Mammary epithelial cell (primary cell): Measurements from ENCODE around the gene USP47.

Experiments
- CTCF ChIP-seq, 2 donors: IDR thresholded peaks in 1 of 2; conservative IDR thresholded peaks in 1 of 2; 2 replicates each; pipeline ENCODE4 v1.5.1; 2011 to 2012; ENCODE audit warnings: inconsistent platforms in 2 of 2, low read length in 2 of 2, mild to moderate bottlenecking in 2 of 2, control low read depth in 1 of 2, low read depth in 1 of 2; ENCODE audit not compliant: insufficient read depth in 1 of 2; ENCODE audit errors: extremely low read depth in 1 of 2
- EZH2 ChIP-seq: IDR thresholded peaks from 2 replicates; pipeline ENCODE4 v1.6.1; 2012; ENCODE audit warnings: low read length, inconsistent platforms, borderline replicate concordance

GRCh38 chr11:11973361-11973800, 131.6 kb downstream of the USP47 start:
- TF ChIP-seq CTCF (conservative IDR thresholded peaks at IDR 0.05 in 1 of 2, IDR thresholded peaks at IDR 0.05 in 1 of 2; ENCODE audit: extremely low read depth in 1 of 2, insufficient read depth in 1 of 2, low read depth in 1 of 2, low read length in 2 of 2) (no peak), EZH2 (no peak)
